HG03196 (cell line): ENCODE results near the gene CUEDC1.
"Not testable (repeated sequence)": the region's sequence is repeated elsewhere in the genome, so short reads cannot be mapped to it uniquely, and the experiment has no call there.

Source experiments
- ATAC-seq: cut with Tn5 transposase; IDR thresholded peaks from one replicate; pipeline ENCODE4 v1.9.1; 2021; ENCODE audit not compliant: unreplicated experiment

CUEDC1 gene

DNA sequence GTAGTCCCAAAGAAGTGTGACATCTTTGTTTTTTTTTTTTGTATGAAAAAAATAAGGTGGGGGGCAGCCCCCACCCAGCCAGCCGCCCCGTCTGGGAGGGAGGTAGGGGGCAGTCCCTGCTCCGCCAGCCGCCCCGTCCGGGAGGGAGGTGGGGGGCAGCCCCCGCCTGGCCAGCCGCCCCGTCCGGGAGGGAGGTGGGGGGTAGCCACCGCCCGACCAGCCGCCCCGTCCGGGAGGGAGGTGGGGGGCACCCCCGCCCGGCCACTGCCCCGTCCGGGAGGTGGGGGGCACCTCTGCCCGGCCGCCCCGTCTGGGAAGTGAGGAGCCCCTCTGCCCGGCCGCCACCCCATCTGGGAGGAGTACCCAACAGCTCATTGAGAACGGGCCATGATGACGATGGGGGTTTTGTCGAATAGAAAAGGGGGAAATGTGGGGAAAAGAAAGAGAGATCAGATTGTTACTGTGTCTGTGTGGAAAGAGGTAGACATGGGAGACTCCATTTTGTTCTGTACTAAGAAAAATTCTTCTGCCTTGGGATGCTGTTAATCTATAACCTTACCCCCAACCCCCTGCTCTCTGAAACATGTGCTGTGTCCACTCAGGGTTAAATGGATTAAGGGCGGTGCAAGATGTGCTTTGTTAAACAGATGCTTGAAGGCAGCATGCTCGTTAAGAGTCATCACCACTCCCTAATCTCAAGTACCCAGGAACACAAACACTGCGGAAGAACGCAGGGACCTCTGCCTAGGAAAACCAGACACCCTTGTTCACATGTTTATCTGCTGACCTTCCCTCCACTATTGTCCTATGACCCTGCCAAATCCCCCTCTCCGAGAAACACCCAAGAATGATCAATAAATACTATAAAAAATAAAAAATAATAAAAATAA, 108.9 kb downstream of the CUEDC1 start:
- not testable (repeated sequence) for ATAC-seq

DNA sequence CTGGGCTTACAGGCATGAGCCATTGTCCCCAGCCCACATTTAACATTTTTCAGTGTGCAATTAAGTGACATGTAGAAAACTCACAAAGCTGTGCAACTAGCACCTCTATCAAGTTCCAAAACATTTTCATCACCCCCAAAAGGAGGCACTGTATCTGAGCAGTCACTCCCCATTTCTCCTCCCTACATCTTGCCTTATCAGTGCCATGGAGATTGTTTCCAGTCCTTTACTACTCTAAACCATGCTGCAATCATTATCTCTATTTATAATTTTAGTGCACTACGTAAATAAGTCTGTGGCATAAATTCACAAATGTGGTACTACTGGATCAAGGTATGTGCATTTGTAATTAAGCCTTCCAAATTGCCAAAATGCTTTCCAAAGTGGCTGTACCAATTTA, 112.9 kb downstream of the CUEDC1 start:
- no peak for ATAC-seq

DNA sequence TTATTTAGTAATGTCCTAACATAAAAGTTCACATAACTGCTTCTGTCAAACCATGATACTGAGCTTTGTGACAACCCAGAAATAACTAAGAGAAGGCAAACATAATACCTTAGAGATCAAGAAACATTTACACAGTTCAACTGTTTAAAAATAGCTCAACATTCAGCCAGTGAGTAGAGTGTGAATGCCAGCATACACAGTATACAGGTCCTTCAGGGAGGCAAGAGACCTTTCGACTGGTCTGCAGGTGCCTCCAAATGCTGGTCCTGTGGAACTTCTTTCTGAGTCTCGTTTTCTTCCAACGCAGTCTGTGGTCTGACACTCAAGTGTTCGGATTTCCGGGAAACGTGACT, 115.7 kb downstream of the CUEDC1 start:
- no peak for ATAC-seq

DNA sequence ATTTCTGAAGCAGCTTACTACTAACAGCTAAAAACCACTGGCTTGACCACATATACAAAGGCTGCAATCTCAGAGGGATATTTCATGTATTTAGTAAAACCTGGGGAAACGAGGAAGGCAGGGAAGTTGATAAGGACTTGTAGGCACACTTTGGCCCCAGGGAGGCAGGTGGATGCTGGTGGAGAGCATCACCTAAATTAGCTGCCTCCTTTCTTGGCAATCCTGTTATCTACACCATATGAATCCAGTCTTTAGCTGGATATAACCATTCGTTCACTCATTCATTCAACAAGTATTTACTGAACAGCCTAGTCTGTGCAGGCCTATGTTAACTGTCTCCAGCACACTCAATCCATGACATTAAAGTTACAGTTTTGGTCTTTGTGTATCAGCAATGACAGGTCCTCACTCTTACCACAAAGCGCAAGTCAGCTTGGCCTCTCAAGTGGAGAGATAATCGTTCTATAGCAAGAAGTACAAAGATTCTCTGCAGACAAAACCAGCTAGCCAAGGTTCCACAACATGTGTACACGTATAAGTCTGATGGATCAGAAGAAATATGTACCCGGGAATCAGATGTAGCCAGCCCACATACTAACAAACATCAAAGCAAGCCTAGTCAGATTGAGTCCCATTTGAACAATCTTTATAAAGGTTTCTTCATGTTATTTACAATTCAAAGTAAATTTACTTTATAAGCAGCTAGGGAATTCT, 116.2 kb downstream of the CUEDC1 start:
- no peak for ATAC-seq

DNA sequence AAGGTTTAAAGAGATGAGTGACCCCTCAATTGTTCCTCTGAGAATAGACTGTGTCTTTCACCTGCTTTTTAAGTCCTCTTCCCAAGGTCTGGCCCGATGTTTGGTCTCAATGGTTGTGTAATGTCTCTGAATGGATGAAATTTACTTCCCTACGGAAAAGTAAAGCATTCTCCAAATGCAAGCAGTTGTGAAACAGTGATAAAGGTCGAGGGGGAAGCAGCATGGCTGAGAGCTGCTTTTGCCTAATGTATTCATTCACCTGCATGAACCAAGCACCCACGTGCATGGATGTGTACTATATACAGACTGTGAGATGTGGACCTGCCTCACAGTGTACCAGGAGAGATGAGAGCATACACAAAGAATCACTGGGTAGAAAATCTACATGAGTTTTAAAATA, 116.8 kb downstream of the CUEDC1 start:
- no peak for ATAC-seq

DNA sequence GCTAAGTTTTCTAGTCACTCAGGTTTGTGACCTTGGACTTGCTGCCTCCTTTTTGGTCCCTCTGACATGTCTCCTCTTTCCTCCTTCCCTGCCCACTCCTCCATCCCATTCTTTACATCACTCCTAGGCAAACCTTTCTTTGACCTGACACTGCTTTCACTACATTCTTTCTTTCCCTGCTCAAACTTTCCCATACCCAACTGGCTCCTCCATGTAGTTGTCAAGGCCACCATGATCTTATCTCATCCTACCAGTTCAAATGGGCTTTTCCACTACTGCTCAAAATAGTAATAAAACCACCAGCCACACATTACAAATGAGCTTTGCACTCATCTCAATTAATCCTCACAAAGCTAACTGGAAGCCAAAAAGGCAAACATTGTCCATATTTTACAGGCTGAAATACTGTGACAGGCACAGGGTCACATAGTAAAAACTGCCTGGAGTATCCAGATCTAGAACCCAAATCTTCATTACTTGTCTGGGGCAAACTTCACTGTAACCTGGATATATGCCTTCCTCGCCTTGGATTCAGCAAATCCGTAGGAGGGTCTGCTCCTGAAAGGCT, 119.8 kb downstream of the CUEDC1 start:
- ATAC-seq = no peak

DNA sequence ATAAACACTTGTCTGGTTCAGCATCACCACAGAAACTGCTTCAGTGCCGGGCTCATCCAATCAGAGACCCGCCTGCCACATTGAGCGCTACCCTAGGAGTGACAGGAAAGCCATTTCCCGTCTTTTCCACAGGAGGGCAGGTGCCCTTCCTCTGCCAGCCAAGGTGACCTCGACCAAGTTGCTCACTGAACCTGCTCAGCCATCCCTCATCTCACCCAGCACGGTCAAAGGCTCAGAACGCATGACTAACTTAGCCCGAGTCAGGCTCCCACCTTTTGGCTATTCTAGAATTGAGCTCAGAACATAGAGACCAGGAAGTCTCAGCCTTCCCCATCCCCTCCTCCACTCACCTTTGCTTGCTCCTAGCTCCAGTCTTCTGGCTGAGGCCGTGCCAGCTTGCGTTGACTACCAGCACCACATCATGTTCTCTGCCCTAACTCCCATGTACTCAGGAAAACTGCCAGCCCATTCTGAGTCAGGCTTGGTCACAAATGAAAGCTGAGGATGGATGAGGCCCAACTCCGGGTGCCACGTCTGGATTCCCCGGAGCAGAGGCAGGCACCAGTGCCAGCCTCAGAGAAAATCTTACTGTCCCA, 121.0 kb downstream of the CUEDC1 start:
- ATAC-seq = no peak

DNA sequence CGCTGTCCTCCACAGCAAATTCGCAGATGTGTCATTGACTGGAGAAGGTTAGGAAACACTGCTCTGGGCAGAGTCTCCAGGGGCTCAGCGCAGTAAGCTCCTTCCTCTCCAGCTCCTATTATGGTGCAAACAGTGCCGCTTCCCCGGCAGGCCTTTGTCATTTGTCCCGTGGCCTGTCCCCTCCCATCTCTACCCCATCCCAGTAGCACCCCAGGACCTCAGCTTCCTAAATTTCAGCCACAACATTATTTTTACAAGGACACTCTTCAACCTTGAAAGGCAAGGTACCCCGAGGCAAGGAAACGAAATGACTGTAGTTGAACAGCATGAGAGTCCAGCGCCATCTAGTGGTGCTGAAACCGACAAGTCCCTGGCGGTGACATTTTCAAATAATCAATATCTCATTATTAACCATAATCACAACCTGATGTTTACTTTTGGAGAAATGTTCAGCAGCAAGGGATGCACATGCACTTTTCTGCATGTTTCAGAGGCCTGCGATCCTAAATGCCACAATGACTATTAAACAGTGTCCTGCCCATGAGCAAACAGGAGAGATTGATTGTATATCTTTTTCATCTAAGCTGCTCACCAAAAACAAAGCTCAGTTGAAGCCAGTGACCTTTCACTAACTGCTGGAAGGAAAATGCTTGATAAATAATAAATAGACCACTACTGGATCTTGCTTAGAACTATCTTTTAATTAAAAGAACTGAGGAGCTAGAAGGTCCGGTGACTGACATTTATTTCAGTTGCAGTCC, 121.9 kb downstream of the CUEDC1 start:
- ATAC-seq = no peak

DNA sequence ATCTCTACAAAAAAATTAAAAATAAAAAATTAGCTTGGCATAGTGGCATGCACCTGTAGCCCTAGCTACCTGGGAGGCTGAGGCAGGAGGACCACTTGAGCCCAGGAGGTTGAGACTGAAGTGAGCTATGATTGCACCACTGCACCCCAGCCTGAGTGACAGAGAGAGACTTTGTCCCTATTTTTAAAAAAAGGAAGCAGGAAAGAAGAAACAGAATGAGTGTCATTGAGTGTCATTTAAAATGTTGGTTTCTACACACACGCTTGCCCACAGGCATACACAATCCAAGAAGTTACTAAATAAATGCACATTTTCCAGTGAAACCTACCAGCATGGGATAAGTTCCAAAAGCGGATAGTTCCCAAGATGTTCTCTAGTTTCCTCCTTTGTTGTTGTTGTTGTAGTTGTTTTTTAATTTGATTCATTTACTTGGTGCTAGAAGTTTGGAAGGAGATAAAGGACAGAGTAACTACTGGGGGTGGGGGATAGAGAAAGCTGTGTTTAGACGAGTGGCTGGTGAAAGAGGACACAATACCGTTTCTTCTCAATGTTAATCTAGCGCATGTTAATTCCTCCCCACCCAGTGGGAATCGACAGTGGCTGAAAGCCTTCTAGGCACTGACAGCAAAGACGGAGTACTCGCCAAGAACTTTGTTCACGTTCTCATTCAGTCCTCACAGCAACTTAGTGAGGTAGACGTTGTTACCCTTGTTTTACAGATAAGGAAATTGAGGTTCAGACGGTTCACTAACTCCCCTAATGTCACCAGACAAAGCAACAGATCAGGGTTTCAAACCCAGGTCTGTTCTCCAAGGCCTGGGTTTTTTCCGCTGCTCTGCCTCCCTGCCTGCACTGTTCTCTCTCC, 122.7 kb downstream of the CUEDC1 start:
- no peak for ATAC-seq

DNA sequence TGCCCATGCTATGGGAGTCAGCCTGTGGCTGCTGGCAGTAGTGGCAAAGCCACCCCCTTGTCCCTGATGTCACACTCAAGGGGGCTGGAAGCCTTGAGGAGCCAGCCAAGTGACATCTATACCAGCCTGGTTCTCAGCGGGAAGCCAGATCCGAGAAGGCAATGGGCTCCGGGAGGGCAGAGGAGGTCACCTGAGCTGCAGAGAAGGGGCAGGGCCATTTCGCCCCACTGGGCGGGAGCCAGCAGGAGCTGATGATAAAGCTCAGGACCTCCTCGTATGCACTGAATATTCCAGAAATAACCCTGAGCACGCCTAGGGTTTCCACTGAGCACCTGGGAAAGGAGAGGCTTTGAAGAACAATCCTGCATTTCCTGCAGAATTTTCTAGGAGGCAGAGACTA, 124.3 kb downstream of the CUEDC1 start:
- ATAC-seq = no peak

DNA sequence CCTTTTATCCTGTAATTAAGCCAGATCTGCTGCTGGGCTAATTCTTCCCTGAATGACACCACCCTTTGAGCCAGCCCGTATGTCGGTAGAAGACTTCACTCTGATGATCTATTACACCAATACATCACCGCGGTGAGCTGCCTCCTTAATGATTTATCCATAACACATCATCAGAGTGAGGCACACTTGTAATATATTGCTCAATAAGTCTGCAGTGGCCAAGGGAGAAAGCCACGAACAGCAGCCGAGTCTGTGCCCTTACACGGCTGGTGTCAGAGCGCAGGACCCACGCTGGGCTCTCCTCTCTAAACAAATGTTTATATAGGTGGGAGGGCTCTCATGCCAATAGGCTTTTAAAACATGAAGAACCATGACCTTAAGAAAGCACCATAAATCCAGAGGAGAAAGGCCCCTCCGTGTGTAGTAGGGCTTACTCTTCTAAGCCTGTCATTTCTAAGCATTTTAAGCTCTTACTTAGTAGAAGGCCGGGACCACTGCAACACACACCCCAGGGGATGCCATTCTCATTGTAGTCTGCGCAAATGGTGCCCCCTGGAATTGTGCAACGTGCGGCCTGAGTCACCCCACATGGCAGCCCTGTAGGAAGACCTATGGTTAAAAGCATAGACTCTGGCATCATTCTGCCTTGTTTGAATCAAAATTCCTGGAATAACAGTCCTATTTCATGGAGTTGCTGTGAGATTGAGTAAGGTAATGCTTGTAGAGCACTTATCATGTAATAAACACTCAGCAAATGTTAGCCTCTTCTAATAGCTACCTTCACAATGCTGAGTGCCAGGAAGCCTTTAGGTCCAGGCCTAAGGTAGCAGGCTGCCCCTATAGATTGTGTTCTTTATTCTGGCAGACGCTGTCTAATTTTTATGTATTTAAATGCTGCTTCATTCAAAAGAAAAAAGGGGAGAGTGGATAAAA, 131.5 kb downstream of the CUEDC1 start:
- no peak for ATAC-seq

DNA sequence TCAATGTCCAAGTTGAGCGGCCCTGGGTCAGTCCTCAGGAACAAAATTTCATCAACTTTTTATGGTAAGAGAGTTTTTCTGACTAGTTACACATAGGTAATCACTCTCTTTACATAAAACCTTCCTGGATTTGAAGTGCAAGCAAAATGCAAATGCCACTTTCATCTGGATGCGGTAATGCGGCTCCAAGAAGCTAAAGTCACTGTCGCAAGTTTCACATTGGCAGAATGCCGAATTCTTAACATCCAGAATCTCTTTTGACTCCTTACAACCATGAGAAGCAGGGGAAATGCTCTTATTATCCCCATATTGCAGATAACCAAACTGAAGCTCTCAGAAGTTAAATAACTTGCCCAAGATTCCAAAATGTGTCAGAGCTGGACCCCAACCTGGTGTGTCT, 135.3 kb downstream of the CUEDC1 start:
- no peak for ATAC-seq

DNA sequence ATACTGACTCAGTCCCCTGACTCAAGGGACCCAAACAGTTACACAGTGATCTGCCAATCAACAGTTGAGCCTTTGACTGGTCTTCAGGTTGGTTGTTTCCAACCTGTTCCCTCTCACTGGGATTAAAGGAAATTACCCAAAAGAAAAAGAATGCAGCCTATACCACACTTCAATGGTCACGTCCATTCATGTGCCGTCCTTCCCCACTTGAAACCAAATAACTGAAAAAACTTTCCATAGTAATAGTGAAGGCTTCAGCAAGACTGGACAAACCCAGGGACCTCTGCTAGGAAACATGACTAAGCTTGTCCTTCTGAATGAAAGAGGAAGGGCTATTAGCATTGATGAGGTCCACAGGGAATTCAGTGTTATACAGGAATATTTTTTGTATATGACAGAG, 135.9 kb downstream of the CUEDC1 start:
- ATAC-seq = no peak

DNA sequence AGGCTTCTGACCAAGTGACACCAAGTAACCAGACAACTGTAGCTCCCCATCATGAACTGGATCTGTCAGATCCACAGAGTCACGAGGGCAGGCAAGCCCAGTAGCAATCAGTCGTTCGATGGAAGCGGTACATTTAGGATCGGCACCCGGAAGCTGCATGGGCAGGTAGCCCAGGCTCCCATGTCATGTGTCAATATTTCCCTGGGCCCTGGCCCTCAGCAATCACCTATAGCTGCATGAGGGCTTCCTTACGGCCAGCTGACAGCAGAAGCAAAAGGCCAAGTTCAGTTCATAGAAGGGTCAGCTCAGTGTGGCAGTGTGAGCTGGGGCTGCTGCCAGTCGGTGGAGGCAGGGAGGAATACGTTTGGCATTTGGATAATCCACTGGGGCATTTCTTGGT, 137.1 kb downstream of the CUEDC1 start:
- no peak for ATAC-seq

DNA sequence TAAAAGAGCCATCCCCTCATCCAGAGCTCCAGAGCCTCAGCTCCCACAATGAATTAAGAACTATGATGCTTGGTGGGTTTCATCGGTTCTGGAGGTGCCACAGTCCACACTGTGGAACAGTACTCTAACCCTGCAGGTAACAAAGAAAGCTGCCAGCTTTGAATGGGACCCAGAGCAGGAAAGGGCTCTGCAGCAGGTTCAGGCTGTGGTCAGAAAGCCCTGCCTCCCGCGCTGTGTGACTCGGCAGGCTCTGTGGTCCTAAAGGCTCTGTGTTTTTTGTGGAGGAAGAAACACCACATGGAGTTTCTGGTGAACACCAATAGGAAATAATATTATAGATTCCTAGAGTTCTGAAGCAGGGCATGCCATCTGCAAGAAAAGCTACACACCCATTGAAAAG, 137.9 kb downstream of the CUEDC1 start:
- no peak for ATAC-seq

DNA sequence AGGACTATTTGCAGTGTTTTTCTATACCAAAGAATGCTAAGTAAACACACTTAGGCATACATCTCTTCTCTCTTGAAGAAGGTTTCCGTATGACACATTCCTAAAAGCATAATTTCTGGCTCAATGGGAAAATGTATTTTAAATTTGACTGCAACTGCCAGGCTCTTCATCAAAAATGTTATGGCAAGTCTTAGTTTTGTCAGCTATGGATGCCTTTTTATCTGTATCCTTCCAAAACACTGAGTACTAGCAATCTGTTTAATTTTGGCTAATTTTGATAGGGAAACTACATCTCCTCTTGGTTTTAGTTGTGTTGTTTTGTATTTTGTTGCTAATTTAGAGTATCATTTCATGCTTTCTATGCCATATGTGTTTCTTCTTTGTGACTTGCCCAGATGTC, 140.8 kb downstream of the CUEDC1 start:
- no peak for ATAC-seq

DNA sequence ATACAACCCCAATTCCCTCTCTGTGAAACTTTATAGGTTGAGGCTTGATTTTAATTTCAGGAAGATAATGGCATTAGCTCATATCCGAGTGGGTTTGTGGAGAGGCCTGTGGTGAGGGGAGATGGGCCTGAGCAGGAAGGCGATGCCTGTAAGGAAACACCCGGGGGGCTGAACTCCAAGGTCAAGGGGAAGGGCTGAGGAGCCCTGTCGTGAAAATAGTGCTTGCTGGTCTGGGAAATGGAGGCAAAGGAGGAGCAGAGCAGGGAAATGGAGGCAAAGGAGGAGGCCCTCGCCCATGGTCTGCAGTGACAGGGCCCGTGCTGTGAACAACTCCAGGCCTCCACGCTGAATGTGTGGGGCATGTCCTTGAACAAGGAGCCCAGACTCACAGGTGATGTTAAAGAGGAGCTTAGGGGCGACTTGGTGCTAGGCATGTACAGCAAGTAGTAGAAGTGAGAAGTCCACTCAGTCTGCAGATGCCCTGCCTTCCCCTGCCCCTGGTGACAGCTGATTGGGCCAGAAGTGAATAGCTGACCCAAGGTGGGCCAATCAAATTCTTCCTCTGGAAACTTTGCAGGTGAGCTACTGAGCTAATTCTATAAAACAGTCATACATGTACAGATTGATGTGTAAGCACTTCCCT, 143.5 kb downstream of the CUEDC1 start:
- ATAC-seq = no peak
